Endothelial cell of umbilical vein (primary cell): ENCODE data around the gene PCYOX1L. TPM values are rescaled to one million over a fixed set of nuclear protein-coding genes. Genes with fewer than 3 reads are reported as not detected.

Source experiments
- BruUV-seq: library from RNA; stranded (reverse); fragments of 400-500 nt; replicated peaks from 2 replicates; lab custom pipeline; 2021; lab: Mats Ljungman, UMichigan
- CTCF ChIA-PET: fragments of 300-600, 350-600 bp; sonication (Branson Sonifier 250); formaldehyde crosslinking; loops from one replicate; lab custom pipeline; 2021; ENCODE audit warnings: antibody characterized with exemption, inconsistent platforms; lab: Charles Lee
- POLR2A ChIA-PET: fragments of 300-600, 350-600 bp; sonication (Branson Sonifier 250); formaldehyde crosslinking; loops from one replicate; lab custom pipeline; 2021; ENCODE audit warnings: antibody characterized with exemption, inconsistent platforms; lab: Charles Lee
- DNase-seq: peaks from one replicate; pipeline ENCODE4 v3.0.0-alpha.2; 2011; ENCODE audit warnings: low read depth, low spot score
- FAIRE-seq: peaks from 2 replicates; lab custom pipeline; 2011; peaks lifted over from hg19 to GRCh38; lab: Jason Lieb, UNC
- H2AFZ ChIP-seq: 2 replicates; pipeline ENCODE4 v1.6.0; 2012; ENCODE audit warnings: low read depth, low read length, control low read depth, inconsistent platforms
- H3K27ac ChIP-seq: 2 replicates; pipeline ENCODE4 v1.5.1; 2011; ENCODE audit warnings: low read depth, mild to moderate bottlenecking, control low read depth, low read length, moderate library complexity; ENCODE audit not compliant: insufficient read depth
- H3K27me3 ChIP-seq, 2 experiments: 2 replicates each; pipeline versions ENCODE4 v1.6.0 to v1.6.1; 2011; ENCODE audit warnings: low read length in 2 of 2, mixed read lengths in 1 of 2; ENCODE audit not compliant: control insufficient read depth in 2 of 2, insufficient read depth in 2 of 2
- H3K36me3 ChIP-seq, 2 experiments: 2 replicates in 1 of 2; 3 replicates in 1 of 2; pipeline ENCODE4 v1.5.1; 2011; ENCODE audit warnings: low read length in 2 of 2, mild to moderate bottlenecking in 1 of 2, moderate library complexity in 1 of 2; ENCODE audit not compliant: control insufficient read depth in 2 of 2, insufficient read depth in 2 of 2; ENCODE audit errors: extremely low read depth in 1 of 2
- H3K4me1 ChIP-seq: 3 replicates; pipeline ENCODE4 v1.5.1; 2011; ENCODE audit warnings: mild to moderate bottlenecking, low read length; ENCODE audit not compliant: control insufficient read depth, insufficient read depth; ENCODE audit errors: extremely low read depth
- H3K4me2 ChIP-seq: 2 replicates; pipeline ENCODE4 v1.6.1; 2011; ENCODE audit warnings: low read length, control low read depth, mixed read lengths; ENCODE audit not compliant: insufficient read depth
- H3K4me3 ChIP-seq, 3 experiments: fragments of 200-600 bp in 1 of 3; sonication (generic), shearing (Covaris generic) in 1 of 3; replicated peaks in 1 of 3; 2 replicates each; pipeline ENCODE4 v1.5.1; 2011 to 2016; ENCODE audit warnings: control low read depth in 3 of 3, low read length in 3 of 3, mild to moderate bottlenecking in 2 of 3, inconsistent platforms in 1 of 3, low read depth in 1 of 3, moderate library complexity in 1 of 3; ENCODE audit not compliant: insufficient read depth in 1 of 3
- H3K79me2 ChIP-seq: 2 replicates; pipeline ENCODE4 v1.6.0; 2012; ENCODE audit warnings: low read length, inconsistent platforms; ENCODE audit not compliant: control insufficient read depth, insufficient read depth
- H3K9ac ChIP-seq: replicated peaks from 2 replicates; pipeline ENCODE3; 2011; ENCODE audit warnings: low read length, control low read depth; ENCODE audit not compliant: insufficient read depth; ENCODE audit errors: extremely low read depth
- H3K9me1 ChIP-seq: replicated peaks from 3 replicates; pipeline ENCODE4 v1.6.0; 2011; ENCODE audit warnings: mild to moderate bottlenecking, low read length; ENCODE audit not compliant: control insufficient read depth, insufficient read depth; ENCODE audit errors: extremely low read depth
- H3K9me3 ChIP-seq: replicated peaks from 2 replicates; pipeline ENCODE4 v1.5.1; 2012; ENCODE audit warnings: low read length, inconsistent platforms; ENCODE audit not compliant: control insufficient read depth, insufficient read depth
- H4K20me1 ChIP-seq: replicated peaks from 2 replicates; pipeline ENCODE3; 2011; ENCODE audit warnings: mild to moderate bottlenecking, low read length; ENCODE audit not compliant: control insufficient read depth, insufficient read depth; ENCODE audit errors: extremely low read depth
- CTCF ChIP-seq, 2 donors: IDR thresholded peaks; 1 replicate in 1 of 2; 2 replicates in 1 of 2; pipeline ENCODE4 v1.5.1; 2011; ENCODE audit warnings: low read length in 2 of 2, mild to moderate bottlenecking in 2 of 2, moderate library complexity in 2 of 2, control low read depth in 1 of 2, inconsistent platforms in 1 of 2, low read depth in 1 of 2; ENCODE audit not compliant: insufficient read depth in 1 of 2; ENCODE audit errors: extremely low read depth in 1 of 2
- EZH2 ChIP-seq: IDR thresholded peaks from 2 replicates; pipeline ENCODE4 v1.6.1; 2012; ENCODE audit warnings: borderline replicate concordance, low read depth, mild to moderate bottlenecking, moderate library complexity, low read length, inconsistent platforms; ENCODE audit not compliant: severe bottlenecking
- FOS ChIP-seq: IDR thresholded peaks from 2 replicates; pipeline ENCODE4 v1.6.1; 2011; ENCODE audit warnings: mild to moderate bottlenecking, low read length, moderate library complexity, borderline replicate concordance; ENCODE audit not compliant: insufficient read depth
- GATA2 ChIP-seq: IDR thresholded peaks from 2 replicates; pipeline ENCODE4 v1.7.0; 2011; ENCODE audit warnings: low read depth, mild to moderate bottlenecking, moderate library complexity, mixed read lengths, low read length; ENCODE audit not compliant: insufficient read length, insufficient read depth
- JUN ChIP-seq: IDR thresholded peaks from 2 replicates; pipeline ENCODE4 v1.6.1; 2011; ENCODE audit warnings: borderline replicate concordance, low read depth; ENCODE audit not compliant: insufficient read length, insufficient read depth
- MYC ChIP-seq: IDR thresholded peaks from one replicate; pipeline ENCODE4 v1.6.1; 2011; ENCODE audit warnings: mild to moderate bottlenecking, low read depth, low read length
- POLR2A ChIP-seq: IDR thresholded peaks from 2 replicates; pipeline ENCODE4 v1.6.1; 2012; ENCODE audit warnings: low read depth, mild to moderate bottlenecking, control low read depth, low read length
- POLR2AphosphoS5 ChIP-seq: IDR thresholded peaks from 2 replicates; pipeline ENCODE4 v1.6.1; 2012; ENCODE audit warnings: low read depth, mild to moderate bottlenecking, control low read depth, low read length, moderate library complexity; ENCODE audit not compliant: insufficient read depth
- dilution Hi-C: fragments of 300-500 bp; cut with MboI; formaldehyde crosslinking; loops from one replicate; pipeline ENCODE4 v1.15.0; 2019; ENCODE audit warnings: low sequenced_read_pairs; ENCODE audit not compliant: extremely low pct_ligation_motif_present
- intact Hi-C: fragments of 100-400 bp; cut with micrococcal nuclease; formaldehyde crosslinking; loops from one replicate; pipeline ENCODE4 v1.10.0; 2022
- polyA plus RNA-seq, 4 experiments: library from polyadenylated mRNA; depleted of rRNA in 3 of 4; stranded (reverse) in 3 of 4; unstranded in 1 of 4; fragments of >200 nt; gene quantifications; 2 replicates each; pipeline versions ENCODE4 v1.2.1 to v1.2.3, GENCODE V29; 2011 to 2012; ENCODE audit warnings: missing spikeins in 1 of 4
- total RNA-seq: library from RNA; stranded (reverse); gene quantifications from 2 replicates; pipeline ENCODE4 v1.2.3, GENCODE V29; 2021
- TF ChIP-seq, protein P1 (sequence below): IDR thresholded peaks from 2 replicates; pipeline ENCODE4 v1.6.1; 2011; ENCODE audit not compliant: insufficient read depth, insufficient read length

The PCYOX1L gene
- total and polyA plus RNA-seq, 2 donors (not counting 3 experiments of a cell fraction or from before 2014, with no cell fraction given), result 23.3 to 28.1 TPM

DNA sequence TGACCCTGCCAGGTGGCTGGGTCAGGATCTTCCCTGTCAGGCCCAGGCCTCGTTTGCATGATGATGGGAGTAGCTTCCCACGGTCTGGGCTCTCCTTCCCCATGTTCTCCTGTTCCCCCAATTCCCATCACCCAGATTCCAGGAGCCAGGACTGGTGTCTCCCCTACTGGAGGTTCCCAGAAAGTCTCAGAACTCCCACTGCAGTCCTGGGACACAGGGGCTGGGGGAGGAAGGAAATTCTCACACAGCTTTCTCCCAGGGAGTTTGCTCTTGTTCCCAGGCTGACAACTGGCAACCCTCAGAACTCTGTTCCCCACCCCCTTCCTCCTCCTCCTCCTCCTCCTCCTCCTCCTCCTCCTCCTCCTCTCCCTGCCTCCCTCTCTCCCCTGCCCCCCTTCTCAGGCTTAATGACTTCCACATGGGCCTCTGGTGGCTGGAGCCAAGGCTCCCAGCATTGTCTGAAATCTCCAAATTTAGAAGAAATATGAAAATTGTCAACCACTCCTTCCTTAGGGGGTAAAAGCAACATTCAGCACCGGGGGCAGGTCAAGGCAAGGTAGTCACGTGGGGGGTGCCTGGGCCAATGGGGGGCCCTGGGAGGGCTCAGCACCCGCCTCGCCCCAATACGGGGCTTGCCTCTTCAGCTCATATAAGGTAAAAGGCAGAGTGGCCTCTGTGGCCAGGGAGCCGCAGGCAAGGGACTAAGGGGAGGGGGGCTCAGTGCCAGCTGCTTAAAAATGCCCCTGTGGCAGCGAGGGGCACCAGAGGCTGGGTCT lies 48.5 kb downstream of the PCYOX1L start:
- H4K20me1 ChIP-seq, result no peaks in the 10 kb centered on the region
- intact Hi-C loops (no loop called here), dilution Hi-C loops (no loop called here)
- no peak overlapping the region for H3K9ac ChIP-seq
- no peak for FAIRE-seq
- no peaks in the 10 kb centered on the region for H3K9me3 ChIP-seq
- no TSS peak for BruUV-seq
- no peak overlapping the region for H2AFZ ChIP-seq
- no peaks in the 10 kb centered on the region for H3K79me2 ChIP-seq
- H3K36me3 ChIP-seq, result no peaks in the 10 kb centered on the region
- DNase-seq, result no peak
- H3K4me2 ChIP-seq, result no peak overlapping the region
- ChIA-PET POLR2A (interaction anchor here (0.6 kb wide), 1 partner anchor 121 kb away, joined by 3 read pairs; no protein-coding TSS in a partner anchor), CTCF (interaction anchor here (1.2 to 1.8 kb wide), 4 partner anchors 15 to 39 kb away, joined by 3 to 5 read pairs (median 4); no protein-coding TSS in a partner anchor)
- no peak overlapping the region for H3K27ac ChIP-seq
- no peak overlapping the region for H3K4me3 ChIP-seq
- TF ChIP-seq JUN (no peak), POLR2AphosphoS5 (no peak), MYC (no peak), POLR2A (no peak), FOS (no peak), GATA2 (no peak), EZH2 (no peak), CTCF (IDR thresholded peaks at IDR 0.05; ENCODE audit: extremely low read depth in 1 of 2, insufficient read depth in 1 of 2, low read depth in 1 of 2, low read length in 2 of 2) (no peak)
- TF ChIP-seq, protein P1, sequence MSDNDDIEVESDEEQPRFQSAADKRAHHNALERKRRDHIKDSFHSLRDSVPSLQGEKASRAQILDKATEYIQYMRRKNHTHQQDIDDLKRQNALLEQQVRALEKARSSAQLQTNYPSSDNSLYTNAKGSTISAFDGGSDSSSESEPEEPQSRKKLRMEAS, result no peak
- peaks cover 0 to 1% of the 10 kb centered on the region in 2 experiments for H3K27me3 ChIP-seq
- no peaks in the 10 kb centered on the region for H3K4me1 ChIP-seq
- no peaks in the 10 kb centered on the region for H3K9me1 ChIP-seq
